NK-92 treated with Interleukin-12 subunit alpha and Interleukin-12 subunit beta, amount 100 ng/mL, for 24 hours (cell line): ENCODE measurements around the gene SLC29A2.
"Not testable (repeated sequence)": the region's sequence is repeated elsewhere in the genome, so short reads cannot be mapped to it uniquely, and the experiment has no call there.

Source experiments
- DNase-seq: peaks from one replicate; lab custom pipeline; 2025; lab: John Stamatoyannopoulos, UW

Gene SLC29A2

GRCh38 chr11:66333896-66334604, 37.5 kb downstream of the SLC29A2 start:
- no peak for DNase-seq

GRCh38 chr11:66333220-66333877, 38.2 kb downstream of the SLC29A2 start:
- DNase-seq = no peak

GRCh38 chr11:66332371-66333219, 39.0 kb downstream of the SLC29A2 start:
- DNase-seq = no peak

GRCh38 chr11:66331542-66332370, 39.8 kb downstream of the SLC29A2 start:
- no peak for DNase-seq

- no peak for DNase-seq
Observed at GRCh38 chr11:66330931-66331330, 40.6 kb downstream of the SLC29A2 start.

GRCh38 chr11:66329165-66329673, 42.3 kb downstream of the SLC29A2 start:
- no peak for DNase-seq

GRCh38 chr11:66328302-66329144, 43.0 kb downstream of the SLC29A2 start:
- peak; percentile 66 for DNase-seq

- peak; percentile 68 for DNase-seq
Observed at GRCh38 chr11:66328031-66328301, 43.6 kb downstream of the SLC29A2 start.

- DNase-seq = no peak
Observed at GRCh38 chr11:66327171-66328030, 44.2 kb downstream of the SLC29A2 start.

- peak; percentile 36 for DNase-seq
Observed at GRCh38 chr11:66326261-66327111, 45.1 kb downstream of the SLC29A2 start.

GRCh38 chr11:66325263-66325671, 46.3 kb downstream of the SLC29A2 start:
- no peak for DNase-seq

- DNase-seq = no peak
Observed at GRCh38 chr11:66324664-66325063, 46.9 kb downstream of the SLC29A2 start.

- DNase-seq = no peak
Observed at GRCh38 chr11:66323684-66324083, 47.9 kb downstream of the SLC29A2 start.

- DNase-seq = no peak
Observed at GRCh38 chr11:66322732-66323427, 48.7 kb downstream of the SLC29A2 start.

- DNase-seq = no peak
Observed at GRCh38 chr11:66321606-66322005, 50.0 kb downstream of the SLC29A2 start.

- DNase-seq = not testable (repeated sequence)
Observed at GRCh38 chr11:66320748-66321147, 50.8 kb downstream of the SLC29A2 start.

GRCh38 chr11:66320289-66320688, 51.3 kb downstream of the SLC29A2 start:
- DNase-seq = not testable (repeated sequence)

GRCh38 chr11:66318600-66318970, 53.0 kb downstream of the SLC29A2 start:
- DNase-seq = no peak
